A673 (cell line): ENCODE results near the gene JMJD8. TPM values are rescaled to one million over a fixed set of nuclear protein-coding genes. Genes with fewer than 3 reads are reported as not detected.
A peak's percentile ranks its signal among the peaks of the same experiment; 100 is the strongest.

Experiments used
- BruUV-seq: library from RNA; stranded (reverse); fragments of 400-500 nt; replicated peaks from 2 replicates; lab custom pipeline; 2021; lab: Mats Ljungman, UMichigan
- CTCF ChIA-PET: fragments of 300-600 bp; sonication (Branson Sonifier 250); formaldehyde crosslinking; loops from one replicate; lab custom pipeline; 2022; ENCODE audit warnings: antibody characterized with exemption; lab: Charles Lee
- POLR2A ChIA-PET: fragments of 300-600 bp; sonication (Branson Sonifier 250); formaldehyde crosslinking; loops from one replicate; lab custom pipeline; 2022; ENCODE audit warnings: antibody characterized with exemption; ENCODE audit not compliant: low non-redundant PET; lab: Charles Lee
- DNase-seq: peaks from one replicate; pipeline ENCODE4 v3.0.0-alpha.2; 2015; ENCODE audit warnings: low spot score
- H3K27ac ChIP-seq: fragments of 200-600 bp; sonication (generic); 2 replicates; pipeline ENCODE4 v1.5.1; 2016; ENCODE audit warnings: mixed run types, low read depth, mild to moderate bottlenecking, mixed read lengths, antibody characterized with exemption, low read length; ENCODE audit not compliant: poor library complexity, severe bottlenecking
- H3K27me3 ChIP-seq: fragments of 200-600 bp; sonication (generic); replicated peaks from 2 replicates; pipeline ENCODE4 v1.6.1; 2017; ENCODE audit warnings: mixed run types, low read depth, mild to moderate bottlenecking, mixed read lengths, antibody characterized with exemption, low read length; ENCODE audit not compliant: insufficient read depth, poor library complexity
- H3K36me3 ChIP-seq: fragments of 200-600 bp; sonication (generic); 2 replicates; pipeline ENCODE4 v1.6.1; 2016; ENCODE audit warnings: mixed run types, mild to moderate bottlenecking, mixed read lengths, antibody characterized with exemption, low read length; ENCODE audit not compliant: insufficient read depth, poor library complexity, severe bottlenecking
- H3K4me1 ChIP-seq: fragments of 200-600 bp; sonication (generic); 2 replicates; pipeline ENCODE4 v1.6.1; 2017; ENCODE audit warnings: mixed run types, mild to moderate bottlenecking, mixed read lengths, antibody characterized with exemption, low read length; ENCODE audit not compliant: insufficient read depth, poor library complexity, severe bottlenecking
- H3K4me3 ChIP-seq: fragments of 200-600 bp; sonication (generic); 2 replicates; pipeline ENCODE4 v1.5.1; 2016; ENCODE audit warnings: low read depth, mixed run types, mild to moderate bottlenecking, mixed read lengths, low read length; ENCODE audit not compliant: poor library complexity, severe bottlenecking
- H3K9me3 ChIP-seq: fragments of 200-600 bp; sonication (generic); 2 replicates; pipeline ENCODE4 v1.6.1; 2016; ENCODE audit warnings: mixed run types, low read depth, mild to moderate bottlenecking, mixed read lengths, antibody characterized with exemption, low read length; ENCODE audit not compliant: poor library complexity, severe bottlenecking
- EZH2 ChIP-seq: fragments of 200-600 bp; sonication (generic); IDR thresholded peaks from 2 replicates; pipeline ENCODE4 v1.6.1; 2017; ENCODE audit warnings: borderline replicate concordance, low read depth, mild to moderate bottlenecking, mixed read lengths, antibody characterized with exemption, low read length; ENCODE audit not compliant: poor library complexity, severe bottlenecking
- intact Hi-C: fragments of 100-400 bp; cut with micrococcal nuclease; formaldehyde crosslinking; loops from one replicate; pipeline ENCODE4 v1.10.0; 2022; ENCODE audit not compliant: unreplicated experiment
- total RNA-seq: library from RNA; stranded (reverse); gene quantifications from 2 replicates; pipeline ENCODE4 v1.2.3, GENCODE V29; 2021
- TF ChIP-seq, protein P1 (sequence below): fragments of 300-800, 200-600 bp; sonication (generic); conservative IDR thresholded peaks from 2 replicates; pipeline ENCODE4 v1.5.1; 2017; ENCODE audit warnings: low read depth, mild to moderate bottlenecking, antibody characterized with exemption, low read length, moderate library complexity, mixed read lengths

Gene JMJD8
- total RNA-seq, 1 experiment from 2014 or later: 87.1 TPM

DNA sequence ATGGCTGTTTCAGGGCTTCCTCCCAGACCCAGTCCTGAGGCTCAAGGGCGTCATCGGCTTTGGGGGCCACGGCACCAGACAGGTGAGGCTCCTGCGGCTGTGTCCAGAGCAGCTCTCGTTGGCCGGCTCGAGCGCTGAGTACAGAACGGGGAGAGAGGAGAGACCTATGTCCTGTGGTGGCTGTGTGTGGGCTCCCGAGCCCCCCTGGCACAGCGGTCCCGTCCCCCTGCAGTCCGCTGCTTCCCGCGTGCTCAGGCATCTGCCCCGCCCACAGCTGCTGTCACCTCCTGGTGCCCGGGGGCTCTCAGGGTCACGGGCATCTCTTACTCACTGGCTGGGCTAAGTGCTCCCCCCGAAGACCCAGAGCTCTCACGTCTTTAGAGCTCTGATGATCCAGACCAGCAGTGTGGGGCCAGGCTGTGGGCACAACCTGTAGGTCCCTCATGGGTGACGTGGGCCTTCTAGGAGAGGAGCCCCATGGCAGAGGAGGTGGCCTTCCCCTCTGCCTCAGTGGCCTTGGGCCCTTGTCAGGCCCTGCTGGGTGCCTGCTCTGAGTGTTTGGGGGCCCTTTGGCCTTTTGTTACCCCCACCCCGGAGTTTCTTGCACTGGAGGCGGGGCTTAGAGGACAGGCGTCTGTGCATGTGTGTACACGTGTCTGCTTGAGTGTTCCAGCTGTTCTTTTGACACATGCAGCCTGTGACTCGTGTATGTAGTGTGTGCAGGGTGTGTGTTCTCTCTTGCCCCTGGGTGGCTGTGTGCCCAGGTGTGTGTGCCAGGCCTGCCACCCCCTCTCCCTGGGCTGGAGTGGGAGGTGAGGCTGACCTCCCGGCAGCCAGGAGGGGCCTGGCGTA is 31.5 kb downstream of the JMJD8 start:
- ChIA-PET CTCF (no interaction called here), POLR2A (no interaction called here)

DNA sequence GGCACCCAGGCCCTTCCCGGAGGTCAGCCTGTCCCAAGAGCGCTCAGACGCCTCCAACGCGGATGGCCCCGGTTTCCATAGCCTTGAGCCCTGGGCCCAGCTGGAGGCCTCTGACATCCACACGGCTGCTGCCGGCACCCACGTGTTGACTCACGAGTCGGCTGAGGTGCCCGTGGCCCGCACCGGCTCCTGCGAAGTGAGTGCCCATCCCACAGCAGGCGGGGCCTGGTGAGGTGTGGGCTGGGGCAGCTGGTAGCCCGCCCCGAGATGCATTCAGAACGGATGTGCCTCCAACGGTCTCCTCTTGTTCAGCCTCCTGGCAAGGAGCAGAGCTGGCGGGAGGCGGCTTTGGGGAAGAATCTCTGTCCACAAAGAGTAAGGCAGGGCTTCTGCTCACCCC is 32.3 kb downstream of the JMJD8 start:
- H3K4me1 ChIP-seq: no peaks in the 10 kb centered on the region
- no peak overlapping the region for H3K4me3 ChIP-seq
- no peaks in the 10 kb centered on the region for H3K27me3 ChIP-seq
- H3K9me3 ChIP-seq: no peaks in the 10 kb centered on the region
- H3K36me3 ChIP-seq: peaks cover 3% of the 10 kb centered on the region
- TF ChIP-seq EZH2: no peak
- TF ChIP-seq, protein P1, sequence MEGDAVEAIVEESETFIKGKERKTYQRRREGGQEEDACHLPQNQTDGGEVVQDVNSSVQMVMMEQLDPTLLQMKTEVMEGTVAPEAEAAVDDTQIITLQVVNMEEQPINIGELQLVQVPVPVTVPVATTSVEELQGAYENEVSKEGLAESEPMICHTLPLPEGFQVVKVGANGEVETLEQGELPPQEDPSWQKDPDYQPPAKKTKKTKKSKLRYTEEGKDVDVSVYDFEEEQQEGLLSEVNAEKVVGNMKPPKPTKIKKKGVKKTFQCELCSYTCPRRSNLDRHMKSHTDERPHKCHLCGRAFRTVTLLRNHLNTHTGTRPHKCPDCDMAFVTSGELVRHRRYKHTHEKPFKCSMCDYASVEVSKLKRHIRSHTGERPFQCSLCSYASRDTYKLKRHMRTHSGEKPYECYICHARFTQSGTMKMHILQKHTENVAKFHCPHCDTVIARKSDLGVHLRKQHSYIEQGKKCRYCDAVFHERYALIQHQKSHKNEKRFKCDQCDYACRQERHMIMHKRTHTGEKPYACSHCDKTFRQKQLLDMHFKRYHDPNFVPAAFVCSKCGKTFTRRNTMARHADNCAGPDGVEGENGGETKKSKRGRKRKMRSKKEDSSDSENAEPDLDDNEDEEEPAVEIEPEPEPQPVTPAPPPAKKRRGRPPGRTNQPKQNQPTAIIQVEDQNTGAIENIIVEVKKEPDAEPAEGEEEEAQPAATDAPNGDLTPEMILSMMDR: no peak
- no peak for DNase-seq
- BruUV-seq: no TSS peak
- POLR2A ChIA-PET: no interaction called here
- intact Hi-C loops: no loop called here
- CTCF ChIA-PET: no interaction called here
- no peak overlapping the region for H3K27ac ChIP-seq

More for the DNA sequence above, 31.5 kb downstream of the JMJD8 start:
- Histone ChIP-seq H3K4me1 (no peaks in the 10 kb centered on the region), H3K27ac (no peak overlapping the region), H3K36me3 (peaks cover 4% of the 10 kb centered on the region), H3K27me3 (no peaks in the 10 kb centered on the region), H3K4me3 (no peak overlapping the region), H3K9me3 (no peaks in the 10 kb centered on the region)
- BruUV-seq: no TSS peak
- TF ChIP-seq, protein P1: no peak
- no peak for TF ChIP-seq EZH2
- intact Hi-C loops: no loop called here
- DNase-seq: no peak

DNA sequence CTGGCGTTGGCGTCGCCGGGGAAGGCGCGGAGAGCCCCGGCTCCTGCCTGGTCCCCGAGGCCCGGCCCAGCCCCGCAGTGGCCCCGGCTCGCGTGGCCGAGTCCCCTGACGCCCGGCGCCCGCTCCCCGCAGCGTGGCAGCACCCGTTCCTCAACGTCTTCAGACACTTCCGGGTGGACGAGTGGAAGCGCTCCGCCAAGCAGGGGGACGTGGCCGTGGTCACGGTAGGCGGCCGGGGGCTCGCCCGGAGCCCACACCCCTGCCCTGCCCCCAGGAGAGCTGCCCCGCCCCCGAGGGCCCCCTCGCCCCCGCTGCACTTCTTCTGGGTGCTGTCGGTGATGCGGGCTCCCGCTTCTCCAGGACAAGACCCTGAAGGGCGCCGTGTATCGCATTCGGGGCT is 34.5 kb downstream of the JMJD8 start:
- H3K36me3 ChIP-seq: no peaks in the 10 kb centered on the region
- no peaks in the 10 kb centered on the region for H3K4me1 ChIP-seq
- H3K9me3 ChIP-seq: no peaks in the 10 kb centered on the region
- no peak for DNase-seq
- no peak for TF ChIP-seq EZH2
- TF ChIP-seq, protein P1: no peak
- ChIA-PET CTCF (no interaction called here), POLR2A (no interaction called here)
- BruUV-seq: no TSS peak
- H3K27ac ChIP-seq: peak overlapping the region; percentile 94
- peak overlapping the region; percentile 86 for H3K4me3 ChIP-seq
- no peaks in the 10 kb centered on the region for H3K27me3 ChIP-seq
- intact Hi-C loops: no loop called here
